H1 (cell line): ENCODE measurements around the gene FAM162A. TPM values are rescaled to one million over a fixed set of nuclear protein-coding genes. Genes with fewer than 3 reads are reported as not detected.

ENCODE experiments used
- CTCF ChIA-PET: fragments of 300-600 bp; sonication (Branson Sonifier 250); formaldehyde crosslinking; loops from one replicate; lab custom pipeline; 2021; ENCODE audit not compliant: partially characterized antibody; lab: Charles Lee
- POLR2A ChIA-PET: fragments of 300-600 bp; sonication (Branson Sonifier 250); formaldehyde crosslinking; loops from one replicate; lab custom pipeline; 2021; ENCODE audit warnings: inconsistent platforms; ENCODE audit not compliant: partially characterized antibody; lab: Charles Lee
- DNase-seq, 2 experiments: peaks; one replicate each; pipeline versions ENCODE4 v3.0.0 to v3.0.0-alpha.2; 2010 to 2022; ENCODE audit warnings: low spot score in 2 of 2, low read depth in 1 of 2, mixed read lengths in 1 of 2
- FAIRE-seq: peaks from 2 replicates; lab custom pipeline; 2011; peaks lifted over from hg19 to GRCh38; lab: Jason Lieb, UNC
- H2AFZ ChIP-seq: 2 replicates; pipeline ENCODE4 v1.8.1; 2012; ENCODE audit warnings: low read length, inconsistent platforms
- H2AK5ac ChIP-seq: 2 replicates; pipeline ENCODE4 v1.6.1; 2013; ENCODE audit warnings: low read depth, low read length
- H2BK120ac ChIP-seq: replicated peaks from 2 replicates; pipeline ENCODE3; 2013; ENCODE audit warnings: low read depth, low read length, inconsistent platforms
- H2BK12ac ChIP-seq: 2 replicates; pipeline ENCODE4 v1.6.1; 2013; ENCODE audit warnings: low read depth, low read length
- H2BK15ac ChIP-seq: 2 replicates; pipeline ENCODE4 v1.6.1; 2013; ENCODE audit warnings: low read length
- H2BK20ac ChIP-seq: 2 replicates; pipeline ENCODE4 v1.6.1; 2013; ENCODE audit warnings: low read length
- H2BK5ac ChIP-seq: 2 replicates; pipeline ENCODE4 v1.6.1; 2013; ENCODE audit warnings: low read depth, low read length
- H3K14ac ChIP-seq: 2 replicates; pipeline ENCODE4 v1.6.1; 2013; ENCODE audit warnings: inconsistent platforms; ENCODE audit not compliant: insufficient read length
- H3K18ac ChIP-seq: 2 replicates; pipeline ENCODE4 v1.6.1; 2013; ENCODE audit warnings: low read length; ENCODE audit errors: extremely low read depth
- H3K23ac ChIP-seq: 2 replicates; pipeline ENCODE4 v1.6.1; 2013; ENCODE audit warnings: inconsistent platforms; ENCODE audit not compliant: insufficient read length
- H3K23me2 ChIP-seq: 2 replicates; pipeline ENCODE4 v1.6.1; 2013; ENCODE audit warnings: low read depth, low read length
- H3K27ac ChIP-seq: 2 replicates; pipeline ENCODE4 v1.6.1; 2011; ENCODE audit warnings: low read depth, low read length, inconsistent platforms
- H3K27me3 ChIP-seq, 4 experiments: replicated peaks in 1 of 4; 1 replicate in 1 of 4; 2 replicates in 3 of 4; pipeline versions ENCODE4 v1.6.1 to v1.8.1; 2011 to 2013; ENCODE audit warnings: low read length in 3 of 4, mild to moderate bottlenecking in 3 of 4, inconsistent platforms in 2 of 4, mixed read lengths in 2 of 4, moderate library complexity in 1 of 4; ENCODE audit not compliant: control insufficient read depth in 3 of 4, insufficient read depth in 3 of 4; ENCODE audit errors: extremely low read depth in 1 of 4
- H3K36me3 ChIP-seq, 4 experiments: 2 replicates each; pipeline versions ENCODE4 v1.6.1 to v1.8.1; 2011 to 2013; ENCODE audit warnings: mild to moderate bottlenecking in 4 of 4, low read length in 3 of 4, moderate library complexity in 2 of 4, control low read depth in 1 of 4, inconsistent platforms in 1 of 4; ENCODE audit not compliant: insufficient read depth in 4 of 4, control insufficient read depth in 2 of 4
- H3K4ac ChIP-seq: replicated peaks from 2 replicates; pipeline ENCODE3; 2013; ENCODE audit warnings: low read length, low read depth, mixed read lengths, inconsistent platforms; ENCODE audit not compliant: insufficient read length
- H3K4me1 ChIP-seq, 4 experiments: replicated peaks in 1 of 4; 1 replicate in 1 of 4; 2 replicates in 3 of 4; pipeline versions ENCODE4 v1.6.1 to v1.8.1; 2011 to 2013; ENCODE audit warnings: low read length in 3 of 4, inconsistent platforms in 2 of 4, mixed read lengths in 1 of 4; ENCODE audit not compliant: insufficient read depth in 4 of 4, control insufficient read depth in 3 of 4
- H3K4me2 ChIP-seq, 2 experiments: 2 replicates each; pipeline versions ENCODE4 v1.6.1 to v1.8.1; 2011 to 2013; ENCODE audit warnings: low read depth in 2 of 2, low read length in 2 of 2, control low read depth in 1 of 2, inconsistent platforms in 1 of 2, mild to moderate bottlenecking in 1 of 2; ENCODE audit not compliant: insufficient read depth in 1 of 2
- H3K4me3 ChIP-seq, 4 experiments: fragments of 200-600, 300-600 bp in 1 of 4; sonication (generic), shearing (Covaris generic), sonication (Bioruptor Twin) in 1 of 4; 2 replicates each; pipeline versions ENCODE4 v1.5.1 to v1.8.1; 2011 to 2016; ENCODE audit warnings: low read length in 4 of 4, low read depth in 3 of 4, control low read depth in 2 of 4, inconsistent platforms in 2 of 4, mild to moderate bottlenecking in 2 of 4, mixed read lengths in 1 of 4, moderate library complexity in 1 of 4; ENCODE audit not compliant: insufficient read depth in 2 of 4; ENCODE audit errors: extremely low read depth in 1 of 4
- H3K56ac ChIP-seq: replicated peaks from 2 replicates; pipeline ENCODE3; 2013; ENCODE audit warnings: low read depth, mild to moderate bottlenecking, mixed read lengths, low read length, inconsistent platforms; ENCODE audit not compliant: insufficient read length
- H3K79me1 ChIP-seq: 2 replicates; pipeline ENCODE4 v1.6.1; 2013; ENCODE audit warnings: low read depth, low read length, control low read depth
- H3K79me2 ChIP-seq, 2 experiments: 2 replicates each; pipeline versions ENCODE4 v1.6.1 to v1.8.1; 2012 to 2013; ENCODE audit warnings: low read length in 2 of 2, mild to moderate bottlenecking in 2 of 2, inconsistent platforms in 1 of 2; ENCODE audit not compliant: insufficient read depth in 2 of 2, control insufficient read depth in 1 of 2
- H3K9ac ChIP-seq, 4 experiments: replicated peaks in 1 of 4; 1 replicate in 1 of 4; 2 replicates in 3 of 4; pipeline versions ENCODE4 v1.6.1 to v1.8.1; 2011 to 2013; ENCODE audit warnings: low read depth in 3 of 4, low read length in 3 of 4, control low read depth in 2 of 4, mild to moderate bottlenecking in 2 of 4, moderate library complexity in 2 of 4, inconsistent platforms in 1 of 4; ENCODE audit errors: extremely low read depth in 1 of 4
- H3K9me3 ChIP-seq, 2 experiments: 2 replicates each; pipeline versions ENCODE4 v1.6.1 to v1.8.1; 2012 to 2013; ENCODE audit warnings: mild to moderate bottlenecking in 2 of 2, moderate library complexity in 2 of 2, control low read depth in 1 of 2, inconsistent platforms in 1 of 2, low read depth in 1 of 2, low read length in 1 of 2, mixed read lengths in 1 of 2; ENCODE audit not compliant: insufficient read depth in 2 of 2
- H4K20me1 ChIP-seq, 2 experiments: replicated peaks in 1 of 2; 2 replicates each; pipeline versions ENCODE3 to v1.8.1; 2011 to 2013; ENCODE audit warnings: inconsistent platforms in 2 of 2, low read length in 2 of 2, mild to moderate bottlenecking in 1 of 2; ENCODE audit not compliant: insufficient read depth in 2 of 2, control insufficient read depth in 1 of 2
- H4K5ac ChIP-seq: 2 replicates; pipeline ENCODE4 v1.6.1; 2013; ENCODE audit warnings: low read length, low read depth, mixed read lengths, inconsistent platforms; ENCODE audit not compliant: insufficient read length
- H4K8ac ChIP-seq: 2 replicates; pipeline ENCODE4 v1.8.0; 2013; ENCODE audit warnings: mild to moderate bottlenecking, moderate library complexity, low read length, inconsistent platforms; ENCODE audit not compliant: insufficient read depth; ENCODE audit errors: extremely low read depth
- H4K91ac ChIP-seq: replicated peaks from 2 replicates; pipeline ENCODE3; 2013; ENCODE audit warnings: low read length, mixed read lengths, inconsistent platforms; ENCODE audit not compliant: insufficient read length
- CTBP2 ChIP-seq: IDR thresholded peaks from 2 replicates; pipeline ENCODE4 v1.7.0; 2011; ENCODE audit warnings: borderline replicate concordance, mild to moderate bottlenecking, moderate library complexity, mixed read lengths, low read length; ENCODE audit not compliant: insufficient read depth, insufficient read length
- RAD21 ChIP-seq, 2 experiments: IDR thresholded peaks in 1 of 2; conservative IDR thresholded peaks in 1 of 2; 2 replicates each; pipeline ENCODE4 v1.6.1; 2011; ENCODE audit warnings: low read depth in 2 of 2, low read length in 2 of 2, improper control_type of control experiment in 1 of 2, inconsistent platforms in 1 of 2, mild to moderate bottlenecking in 1 of 2, moderate library complexity in 1 of 2
- YY1 ChIP-seq: IDR thresholded peaks from 2 replicates; pipeline ENCODE4 v1.6.1; 2011; ENCODE audit warnings: low read depth, mild to moderate bottlenecking, low read length
- WGBS, 2 experiments: shearing (Covaris generic) in 1 of 2; methylation state at CpG; one replicate each; pipeline versions ENCODE4 v1.1.6 to v1.1.7; 2013 to 2015; ENCODE audit warnings: low lambda C conversion rate in 2 of 2, mixed read lengths in 2 of 2, inconsistent platforms in 1 of 2, low coverage in 1 of 2, missing lambda C conversion rate in 1 of 2; ENCODE audit not compliant: insufficient replicate concordance in 2 of 2, insufficient coverage in 1 of 2, insufficient read length in 1 of 2; ENCODE audit errors: extremely low coverage in 1 of 2, missing lambda C conversion rate in 1 of 2; 5-methylcytosine and 5-hydroxymethylcytosine counted together
- polyA plus RNA-seq, 7 experiments: library from polyadenylated mRNA; depleted of rRNA in 3 of 7; stranded (reverse) in 5 of 7; unstranded in 2 of 7; fragments of >200 nt in 5 of 7; fragments of 200-250 nt in 2 of 7; gene quantifications; 1 replicate in 5 of 7; 2 replicates in 1 of 7; 4 replicates in 1 of 7; pipeline versions ENCODE4 v1.2.1 to v1.2.3, GENCODE V29; 2011 to 2013; ENCODE audit warnings: missing spikeins in 2 of 7, mixed read lengths in 2 of 7
- total RNA-seq: library from RNA; stranded (reverse); fragmentation: NEBNext Ultra II Directional; extraction: Animal tissue kit (Norgen Biotek cat#: 25700); gene quantifications from 2 replicates; pipeline ENCODE4 v1.2.1, GENCODE V29; 2021
- TF ChIP-seq, protein P1 (sequence below), 3 experiments: IDR thresholded peaks; 1 replicate in 2 of 3; 2 replicates in 1 of 3; pipeline versions ENCODE4 v1.5.1 to v1.6.1; 2011; ENCODE audit warnings: low read length in 3 of 3, mild to moderate bottlenecking in 3 of 3, inconsistent platforms in 2 of 3, low read depth in 1 of 3, moderate library complexity in 1 of 3; ENCODE audit not compliant: insufficient read depth in 1 of 3; ENCODE audit errors: control extremely low read depth in 1 of 3

Gene FAM162A
- total and polyA plus RNA-seq, 2 of the 8 experiments (the other 6 are each of a cell fraction or from before 2014, with no cell fraction given) = 38.2 to 59.7 TPM

DNA sequence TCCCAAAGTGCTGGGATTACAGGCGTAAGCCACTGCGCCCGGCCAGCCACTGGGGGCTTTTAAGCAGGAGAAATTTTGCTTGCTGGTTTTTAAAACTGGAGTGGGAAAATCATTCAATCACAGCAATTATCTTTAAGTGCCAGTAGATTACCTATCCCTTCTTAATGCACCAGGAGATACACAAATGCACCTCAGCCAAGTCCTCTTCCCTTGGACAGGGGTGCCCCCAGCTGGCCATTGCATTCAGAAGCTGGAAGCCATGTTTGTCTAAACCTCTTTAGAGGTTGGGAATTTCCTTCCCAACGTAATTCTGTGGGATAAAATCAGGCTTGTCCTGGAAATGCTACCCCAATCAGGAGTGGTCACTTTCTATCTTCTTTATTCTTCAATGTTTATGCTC is 27.6 kb upstream of the FAM162A start:
- Histone ChIP-seq H2BK15ac (no peak overlapping the region), H2BK120ac (no peak overlapping the region), H3K56ac (no peak overlapping the region), H2AFZ (no peak overlapping the region), H3K18ac (no peak overlapping the region), H2AK5ac (no peak overlapping the region), H4K5ac (no peak overlapping the region), H4K20me1 (peaks cover 0 to 2% of the 10 kb centered on the region in 2 experiments), H3K9me3 (no peaks in the 10 kb centered on the region), H3K4me3 (no peak overlapping the region), H3K36me3 (peaks cover 0 to 16% (median 9%) of the 10 kb centered on the region in 4 experiments; a peak in 5 of 8 replicates), H2BK12ac (no peak overlapping the region), H3K23me2 (no peaks in the 10 kb centered on the region), H3K4ac (no peak overlapping the region), H3K4me1 (no peaks in the 10 kb centered on the region), H4K8ac (no peak overlapping the region), H3K4me2 (no peak overlapping the region), H3K14ac (no peak overlapping the region), H2BK20ac (no peak overlapping the region), H4K91ac (no peak overlapping the region), H3K9ac (no peak overlapping the region), H3K79me2 (no peaks in the 10 kb centered on the region), H3K23ac (no peak overlapping the region), H3K79me1 (no peaks in the 10 kb centered on the region), H3K27ac (no peak overlapping the region), H2BK5ac (no peak overlapping the region), H3K27me3 (no peaks in the 10 kb centered on the region)
- FAIRE-seq (no peak), DNase-seq (peak; percentile 25 to 56)
- ChIA-PET CTCF (interaction anchor here (0.9 to 5.2 kb wide), 10 partner anchors 10 to 262 kb away, joined by 3 to 35 read pairs (median 3); partner anchors contain the start of gene MIX23), POLR2A (interaction anchor here (1.4 kb wide), 1 partner anchor 27 kb away, joined by 4 read pairs; the partner anchor contains the start of gene MIX23)
- 86% methylated on average over 4 of the region's 4 CpGs; no CpG with 5 or more reads in 1 of the 2 experiments for WGBS, 2 experiments
- TF ChIP-seq RAD21 (IDR thresholded peaks at IDR 0.05 in 1 of 2, conservative IDR thresholded peaks at IDR 0.05 in 1 of 2; ENCODE audit: low read depth in 2 of 2, low read length in 2 of 2) (peak; percentile 81 to 84), YY1 (peak; percentile 91), CTBP2 (no peak)
- TF ChIP-seq, protein P1, sequence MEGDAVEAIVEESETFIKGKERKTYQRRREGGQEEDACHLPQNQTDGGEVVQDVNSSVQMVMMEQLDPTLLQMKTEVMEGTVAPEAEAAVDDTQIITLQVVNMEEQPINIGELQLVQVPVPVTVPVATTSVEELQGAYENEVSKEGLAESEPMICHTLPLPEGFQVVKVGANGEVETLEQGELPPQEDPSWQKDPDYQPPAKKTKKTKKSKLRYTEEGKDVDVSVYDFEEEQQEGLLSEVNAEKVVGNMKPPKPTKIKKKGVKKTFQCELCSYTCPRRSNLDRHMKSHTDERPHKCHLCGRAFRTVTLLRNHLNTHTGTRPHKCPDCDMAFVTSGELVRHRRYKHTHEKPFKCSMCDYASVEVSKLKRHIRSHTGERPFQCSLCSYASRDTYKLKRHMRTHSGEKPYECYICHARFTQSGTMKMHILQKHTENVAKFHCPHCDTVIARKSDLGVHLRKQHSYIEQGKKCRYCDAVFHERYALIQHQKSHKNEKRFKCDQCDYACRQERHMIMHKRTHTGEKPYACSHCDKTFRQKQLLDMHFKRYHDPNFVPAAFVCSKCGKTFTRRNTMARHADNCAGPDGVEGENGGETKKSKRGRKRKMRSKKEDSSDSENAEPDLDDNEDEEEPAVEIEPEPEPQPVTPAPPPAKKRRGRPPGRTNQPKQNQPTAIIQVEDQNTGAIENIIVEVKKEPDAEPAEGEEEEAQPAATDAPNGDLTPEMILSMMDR (IDR thresholded peaks at IDR 0.05; ENCODE audit: control extremely low read depth in 1 of 3, insufficient read depth in 1 of 3, low read depth in 1 of 3, low read length in 3 of 3) = peak; percentile 48 to 63 (median 53)
